SW 1271 (cell line): ENCODE measurements around the gene DCLK2.
"Not testable (repeated sequence)": the region's sequence is repeated elsewhere in the genome, so short reads cannot be mapped to it uniquely, and the experiment has no call there.

ENCODE experiments used
- DNase-seq, 2 experiments: peaks; one replicate each; lab custom pipeline; 2025; lab: John Stamatoyannopoulos, UW

Gene DCLK2

DNA sequence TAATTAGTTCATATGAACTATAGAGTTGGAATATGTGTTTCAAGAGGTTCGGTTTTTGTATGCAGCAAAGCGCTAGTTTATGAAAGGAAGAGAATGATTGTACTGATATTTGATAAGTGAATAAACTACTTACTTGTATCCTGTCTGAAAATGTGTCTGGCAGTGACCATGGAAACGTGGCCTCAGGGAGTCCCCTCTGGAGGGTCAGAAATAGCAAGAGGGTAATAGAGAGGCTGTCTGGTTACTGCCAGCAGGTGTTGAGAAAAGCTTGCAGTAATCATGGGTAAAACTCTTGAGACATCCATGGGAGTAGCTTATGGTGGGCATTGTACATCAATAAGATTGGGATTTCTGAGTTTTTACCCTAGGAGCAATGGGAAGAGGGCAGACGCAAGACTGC lies 77.1 kb downstream of the DCLK2 start:
- DNase-seq: no peak

DNA sequence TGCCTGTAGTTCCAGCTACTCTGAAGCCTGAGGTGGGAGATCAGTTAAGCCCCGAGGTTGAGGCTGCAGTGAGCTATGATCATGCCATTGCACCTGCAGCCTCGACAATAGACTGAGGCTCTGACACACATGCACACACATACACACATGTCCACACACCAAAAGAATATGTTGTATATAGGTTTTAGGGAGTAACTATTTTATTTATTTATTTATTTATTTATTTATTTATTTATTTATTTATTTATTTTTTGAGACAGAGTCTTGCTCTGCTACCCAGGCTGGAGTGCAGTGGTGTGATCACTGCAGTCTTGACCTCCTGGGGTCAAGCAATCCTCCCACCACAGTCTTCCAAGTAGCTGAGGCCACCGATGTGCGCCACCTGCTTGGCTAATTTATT lies 78.3 kb downstream of the DCLK2 start:
- DNase-seq: no peak

DNA sequence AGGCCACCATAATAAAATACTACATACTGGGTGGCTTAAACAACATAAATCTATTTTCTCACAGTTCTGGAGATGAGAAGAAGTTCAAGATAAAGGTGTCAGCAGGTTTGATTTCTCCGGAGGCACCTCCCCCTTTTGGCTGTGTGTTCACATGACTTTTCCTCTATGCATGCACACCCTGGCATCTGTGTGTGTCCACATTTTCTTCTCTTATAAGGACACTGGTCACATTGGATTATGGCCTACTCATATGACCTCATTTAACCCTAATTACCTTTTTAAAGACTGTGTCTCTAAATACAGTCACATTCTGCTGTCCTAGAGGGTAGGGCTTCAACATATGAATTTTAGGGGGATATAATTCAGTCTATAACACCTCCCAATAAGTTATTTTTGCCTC lies 79.8 kb downstream of the DCLK2 start:
- DNase-seq: no peak

GRCh38 chr4:150160473-150160872 lies 82.2 kb downstream of the DCLK2 start:
- no peak for DNase-seq

DNA sequence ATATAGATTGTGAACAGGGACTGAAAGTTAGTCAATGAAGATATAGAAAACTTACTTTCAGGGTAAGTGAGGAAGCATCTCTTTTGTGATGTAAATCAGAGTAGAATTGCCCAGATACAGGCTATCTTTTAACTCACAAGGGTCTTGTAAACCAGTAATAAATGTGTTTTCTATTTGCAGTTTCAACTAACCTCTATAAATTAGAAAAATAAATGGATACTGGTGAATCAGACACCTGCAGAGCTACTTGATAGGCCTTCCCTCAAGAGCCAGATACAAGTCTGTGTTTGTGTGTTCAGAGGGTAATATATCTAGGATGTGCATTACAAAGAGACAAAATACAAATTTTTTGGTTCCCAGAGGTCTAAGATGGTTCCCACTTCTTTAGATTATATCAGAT lies 82.9 kb downstream of the DCLK2 start:
- no peak for DNase-seq

DNA sequence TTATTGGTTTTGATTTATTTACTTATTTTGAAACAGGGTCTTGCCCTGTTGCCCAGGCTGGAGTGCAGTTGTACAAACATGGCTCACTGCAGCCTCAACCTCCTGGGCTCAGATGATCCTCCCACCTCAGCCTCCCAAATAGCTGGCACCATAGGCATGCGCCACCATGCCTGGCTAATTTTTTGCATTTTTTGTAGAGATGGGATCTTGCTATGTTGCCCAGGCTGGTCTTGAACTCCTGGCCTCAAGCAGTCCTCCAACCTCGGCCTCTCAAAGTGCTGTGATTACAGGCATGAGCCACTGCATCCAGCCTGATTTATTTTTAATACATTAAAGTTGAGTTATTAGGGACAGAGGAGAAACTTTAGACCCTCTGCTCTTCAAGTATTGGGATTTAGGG lies 83.8 kb downstream of the DCLK2 start:
- DNase-seq: not testable (repeated sequence)

DNA sequence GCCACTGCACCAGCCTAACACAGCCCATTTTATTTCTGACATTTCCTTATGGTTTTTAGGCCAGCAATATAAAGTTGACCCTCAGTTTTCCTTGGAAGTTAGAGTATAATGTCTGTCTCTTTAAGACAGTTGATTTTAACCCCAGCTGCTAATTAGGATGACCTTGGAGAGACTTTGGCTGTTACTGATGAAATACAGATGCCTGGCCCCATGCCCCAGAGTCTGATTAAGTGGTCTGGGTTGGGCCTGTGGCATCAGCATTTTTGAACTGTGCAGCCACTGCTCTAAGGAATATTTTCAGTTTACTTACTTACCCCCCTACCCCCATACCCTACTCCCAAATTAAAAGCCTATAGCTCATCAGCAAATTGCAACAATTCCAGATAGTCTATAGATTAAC lies 85.8 kb downstream of the DCLK2 start:
- DNase-seq: no peak

- no peak for DNase-seq
These were observed 86.8 kb downstream of the DCLK2 start for GRCh38 chr4:150164956-150165629.

DNA sequence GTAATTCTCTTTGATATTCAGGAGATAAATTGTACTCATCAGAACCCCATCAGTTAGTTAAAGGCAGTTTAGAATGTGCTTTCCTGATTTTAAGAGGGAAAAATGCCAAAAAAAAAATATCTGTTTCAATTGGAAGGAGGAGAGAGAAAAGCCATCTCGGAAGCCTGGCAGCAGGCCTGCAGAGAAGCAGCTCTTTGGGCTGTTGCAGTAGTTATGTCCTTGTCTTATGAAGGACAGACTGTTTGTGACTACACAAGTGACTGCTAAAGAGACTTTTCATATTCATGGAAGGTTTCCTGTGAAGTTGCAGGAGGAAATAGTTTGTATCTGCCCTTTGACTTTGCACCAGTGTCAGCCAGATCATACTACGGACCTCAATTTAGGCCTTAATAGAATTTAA lies 88.8 kb downstream of the DCLK2 start:
- DNase-seq: no peak

GRCh38 chr4:150173432-150173861 lies 95.2 kb downstream of the DCLK2 start:
- DNase-seq: no peak

DNA sequence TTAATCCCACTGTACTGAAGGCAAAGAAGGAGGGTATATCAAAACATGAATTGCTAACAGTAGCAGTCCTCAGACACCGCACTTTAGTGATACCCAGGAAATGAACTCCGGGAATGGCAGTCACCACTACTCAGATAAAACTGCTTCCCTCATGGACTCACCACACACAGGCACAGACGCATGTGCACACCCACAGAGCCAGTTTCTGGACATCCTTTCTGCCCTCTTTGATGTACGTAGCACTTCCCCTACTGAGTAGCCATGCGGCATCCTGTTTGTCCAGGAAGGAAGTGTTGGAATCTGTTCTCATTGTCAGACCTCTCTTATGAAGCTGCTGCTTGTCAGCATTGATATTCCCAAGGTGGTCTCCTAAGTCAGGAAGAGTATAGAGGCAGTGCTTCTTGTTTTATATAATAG lies 95.7 kb downstream of the DCLK2 start:
- no peak for DNase-seq

- DNase-seq: no peak
These were observed 98.3 kb downstream of the DCLK2 start for GRCh38 chr4:150176547-150176946.

GRCh38 chr4:150178161-150178560 lies 99.9 kb downstream of the DCLK2 start:
- DNase-seq: no peak

GRCh38 chr4:150181536-150181935 lies 103.3 kb downstream of the DCLK2 start:
- no peak for DNase-seq

GRCh38 chr4:150182794-150183193 lies 104.5 kb downstream of the DCLK2 start:
- DNase-seq: no peak

- DNase-seq: not testable (repeated sequence)
These were observed 106.8 kb downstream of the DCLK2 start for GRCh38 chr4:150185033-150185432.

GRCh38 chr4:150192986-150193385 lies 114.7 kb downstream of the DCLK2 start:
- DNase-seq: no peak

- not testable (repeated sequence) for DNase-seq
These were observed 119.0 kb downstream of the DCLK2 start for GRCh38 chr4:150197256-150197655.

GRCh38 chr4:150199056-150199455 lies 120.8 kb downstream of the DCLK2 start:
- no peak for DNase-seq

DNA sequence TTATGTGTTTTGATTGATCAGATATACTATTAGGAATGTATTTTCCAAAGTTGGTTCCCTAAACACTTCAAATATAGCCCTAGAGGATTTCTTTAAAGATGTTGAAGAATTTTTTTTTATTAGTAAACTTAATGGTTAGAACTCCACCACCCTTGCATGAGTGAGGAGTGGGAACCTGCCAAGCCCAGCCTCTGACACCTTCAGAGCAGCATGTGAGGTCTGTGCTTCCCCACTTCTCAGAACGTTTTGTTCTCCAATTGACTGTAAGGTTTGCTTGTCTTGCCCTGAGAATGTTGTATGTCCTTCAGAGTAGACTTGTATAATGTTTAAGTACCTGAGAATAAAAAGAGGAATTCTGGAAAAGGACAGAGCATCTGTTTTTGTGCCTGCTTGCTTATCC lies 126.8 kb downstream of the DCLK2 start:
- DNase-seq: no peak

GRCh38 chr4:150206265-150206664 lies 128.0 kb downstream of the DCLK2 start:
- DNase-seq: no peak

DNA sequence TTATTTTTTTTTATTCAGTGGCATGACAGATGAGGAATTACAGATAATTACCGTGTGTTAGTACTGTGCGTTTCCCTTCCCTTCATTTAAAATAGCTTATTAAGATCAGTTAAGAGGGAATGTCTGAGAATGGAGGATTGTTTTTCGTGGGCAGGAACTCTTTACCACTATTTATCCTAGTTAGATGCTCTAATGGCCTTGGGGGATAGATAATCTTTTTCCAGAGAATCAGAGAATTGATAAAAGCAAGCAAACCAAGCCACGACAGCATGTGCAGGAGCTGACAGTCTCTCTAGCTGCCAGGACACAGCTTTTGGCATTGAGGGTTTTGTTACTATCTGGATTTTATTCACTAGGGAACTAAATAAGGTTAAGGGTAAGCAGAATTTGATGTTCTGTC lies 128.7 kb downstream of the DCLK2 start:
- DNase-seq: no peak

- no peak for DNase-seq
These were observed 129.6 kb downstream of the DCLK2 start for GRCh38 chr4:150207871-150208270.

GRCh38 chr4:150209140-150209829 lies 131.0 kb downstream of the DCLK2 start:
- peak in 1 of 2 experiments; percentile 26 for DNase-seq
